ENCODE measurements around the gene ODF4. TPM values are rescaled to one million over a fixed set of nuclear protein-coding genes. Genes with fewer than 3 reads are reported as not detected.

Gene ODF4, protein sequence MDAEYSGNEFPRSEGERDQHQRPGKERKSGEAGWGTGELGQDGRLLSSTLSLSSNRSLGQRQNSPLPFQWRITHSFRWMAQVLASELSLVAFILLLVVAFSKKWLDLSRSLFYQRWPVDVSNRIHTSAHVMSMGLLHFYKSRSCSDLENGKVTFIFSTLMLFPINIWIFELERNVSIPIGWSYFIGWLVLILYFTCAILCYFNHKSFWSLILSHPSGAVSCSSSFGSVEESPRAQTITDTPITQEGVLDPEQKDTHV
- total RNA-seq: not detected

DNA sequence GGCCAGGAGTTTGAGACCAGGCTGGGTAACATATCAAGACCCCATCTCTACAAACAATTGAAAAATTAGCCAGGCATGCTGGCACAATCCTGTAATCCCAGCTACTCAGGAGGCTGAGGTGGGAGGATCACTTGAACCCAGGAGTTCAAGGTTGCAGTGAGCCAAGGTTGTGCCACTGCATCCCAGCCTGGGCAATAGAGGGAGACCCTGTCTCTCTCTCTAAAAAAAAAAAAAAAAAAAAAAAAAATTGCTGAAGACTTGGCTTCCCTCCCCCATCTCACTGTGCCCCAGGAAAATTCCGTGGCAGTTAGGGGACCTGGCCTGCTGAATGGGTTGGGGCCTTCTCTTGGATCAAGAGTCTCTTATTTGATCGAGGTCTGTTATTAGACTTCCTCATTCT is at the start of gene ODF4:
Gene ODF4 (plus strand): TSS at position 301 of the 400 bp plus-strand sequence. CDS start 212 bp downstream, outside the sequence.

DNA sequence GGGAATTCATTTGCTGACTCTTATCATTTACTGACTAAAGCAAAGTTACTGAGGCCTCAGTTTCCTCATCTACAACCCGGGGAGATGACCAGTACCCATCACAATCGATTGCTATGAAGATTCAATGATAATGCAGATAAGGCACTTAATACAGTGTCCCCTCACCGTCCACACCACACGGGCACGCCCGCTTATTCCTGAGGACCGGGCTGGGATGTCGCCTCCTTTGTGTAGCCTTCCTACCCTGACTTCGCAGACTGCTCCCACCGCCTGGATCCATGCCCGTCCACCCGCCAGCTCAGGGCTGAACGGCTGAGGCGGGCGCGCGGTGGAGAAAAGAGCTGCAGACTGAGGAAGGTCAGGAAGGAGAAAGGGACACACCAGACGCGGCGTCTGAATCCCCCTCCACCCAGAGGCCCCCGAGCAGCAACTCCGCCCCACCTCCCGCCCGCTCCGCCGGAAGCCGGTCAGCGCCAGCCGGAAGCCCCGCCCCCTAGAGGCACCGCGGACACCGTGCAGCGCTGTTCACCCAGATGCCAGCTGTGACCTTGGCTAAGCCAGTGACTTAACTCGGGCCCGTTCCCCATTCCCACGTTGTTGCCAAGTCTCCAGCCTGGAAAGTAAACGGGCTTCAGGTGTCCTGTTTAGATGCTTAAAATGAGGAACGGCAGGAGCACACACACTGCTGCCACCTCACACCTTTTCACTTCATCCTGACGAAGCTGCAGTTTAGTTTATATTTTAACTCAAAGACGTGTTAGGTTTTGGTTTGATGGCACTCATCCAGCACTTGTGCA is 36.8 kb downstream of the ODF4 start, which contains the start of gene KRABD2:
Gene KRABD2 (minus strand): TSS at position 434 of the 797 bp plus-strand sequence.

DNA sequence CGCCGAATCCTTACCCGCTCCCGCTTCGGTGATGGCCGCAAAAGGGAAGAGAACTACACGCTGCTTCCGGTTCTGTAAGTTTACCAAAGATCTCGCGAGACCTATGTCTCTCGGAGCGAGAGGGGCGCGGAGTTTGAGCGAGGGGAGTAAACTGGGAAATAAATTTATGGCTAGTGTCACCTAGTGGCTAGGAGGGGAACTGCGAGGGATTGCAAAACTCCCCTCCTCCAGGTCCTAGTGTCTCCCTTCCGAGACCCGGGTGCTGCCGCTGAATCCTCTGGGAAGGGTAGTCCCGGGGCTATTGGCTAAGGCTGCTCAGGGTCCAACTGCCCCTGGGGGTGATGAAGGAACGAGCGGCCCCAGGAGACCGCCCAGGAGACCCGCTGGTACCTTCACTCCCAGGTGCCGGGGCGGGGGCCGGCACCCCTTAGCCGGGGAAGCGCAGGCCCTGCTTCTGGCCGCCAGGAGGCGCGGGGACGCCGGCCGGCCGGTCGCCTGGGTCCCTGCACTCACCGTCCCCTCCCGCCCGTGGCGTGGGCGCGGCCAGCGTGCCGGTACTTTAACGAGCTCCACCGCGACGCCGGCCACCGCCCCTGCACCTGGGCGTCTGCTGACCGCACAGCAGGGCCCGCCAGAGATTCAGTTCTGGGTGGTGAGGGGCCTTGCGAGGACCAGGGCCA is 43.6 kb downstream of the ODF4 start, which contains the start of gene RPL26:
Gene RPL26 (minus strand): TSS at position 51 of the 680 bp plus-strand sequence. CDS start 883 bp downstream, outside the sequence.

Small RNA genes lying within 50 kb of the gene (small RNA-seq; reads per million reads assigned to genes)
- 0.07 reads per million for gene RF00265 (ENCODE audit: low replicate concordance)

Other genes starting within 250 kb of the ODF4 start
- not detected for gene ALOXE3, start 221.3 kb upstream of the ODF4 start, total RNA-seq
- not detected for gene HES7, start 215.7 kb upstream of the ODF4 start, total RNA-seq
- gene PER1, start 187.4 kb upstream of the ODF4 start, total RNA-seq: 99.8 TPM
- gene VAMP2, start 176.9 kb upstream of the ODF4 start, total RNA-seq: 45.4 TPM
- 31.2 TPM for gene TMEM107, start 163.5 kb upstream of the ODF4 start, total RNA-seq
- 9.8 TPM for gene BORCS6, start 149.7 kb upstream of the ODF4 start, total RNA-seq
- gene AURKB, start 129.3 kb upstream of the ODF4 start, total RNA-seq: 23.1 TPM
- gene CTC1, start 91.8 kb upstream of the ODF4 start, total RNA-seq: 18.3 TPM
- 44.3 TPM for gene PFAS, start 90.6 kb upstream of the ODF4 start, total RNA-seq
- 13.3 TPM for gene RANGRF, start 51.2 kb upstream of the ODF4 start, total RNA-seq
- gene SLC25A35, start 44.4 kb upstream of the ODF4 start, total RNA-seq: 4.8 TPM
- 10.9 TPM for gene ARHGEF15, start 29.6 kb upstream of the ODF4 start, total RNA-seq
- gene RPL26, start 43.4 kb downstream of the ODF4 start, total RNA-seq: 2,001 TPM
- not detected for gene RNF222, start 58.0 kb downstream of the ODF4 start, total RNA-seq
- 40.8 TPM for gene NDEL1, start 96.0 kb downstream of the ODF4 start, total RNA-seq